CD4-positive, alpha-beta T cell treated with Interleukin-17A for 1 hour (primary cell): Measurements from ENCODE around the gene ZNF66.
"Not testable (repeated sequence)": the region's sequence is repeated elsewhere in the genome, so short reads cannot be mapped to it uniquely, and the experiment has no call there.

ENCODE experiments used
- DNase-seq: peaks from one replicate; pipeline ENCODE4 v3.0.0-alpha.2; 2020

ZNF66 gene

DNA sequence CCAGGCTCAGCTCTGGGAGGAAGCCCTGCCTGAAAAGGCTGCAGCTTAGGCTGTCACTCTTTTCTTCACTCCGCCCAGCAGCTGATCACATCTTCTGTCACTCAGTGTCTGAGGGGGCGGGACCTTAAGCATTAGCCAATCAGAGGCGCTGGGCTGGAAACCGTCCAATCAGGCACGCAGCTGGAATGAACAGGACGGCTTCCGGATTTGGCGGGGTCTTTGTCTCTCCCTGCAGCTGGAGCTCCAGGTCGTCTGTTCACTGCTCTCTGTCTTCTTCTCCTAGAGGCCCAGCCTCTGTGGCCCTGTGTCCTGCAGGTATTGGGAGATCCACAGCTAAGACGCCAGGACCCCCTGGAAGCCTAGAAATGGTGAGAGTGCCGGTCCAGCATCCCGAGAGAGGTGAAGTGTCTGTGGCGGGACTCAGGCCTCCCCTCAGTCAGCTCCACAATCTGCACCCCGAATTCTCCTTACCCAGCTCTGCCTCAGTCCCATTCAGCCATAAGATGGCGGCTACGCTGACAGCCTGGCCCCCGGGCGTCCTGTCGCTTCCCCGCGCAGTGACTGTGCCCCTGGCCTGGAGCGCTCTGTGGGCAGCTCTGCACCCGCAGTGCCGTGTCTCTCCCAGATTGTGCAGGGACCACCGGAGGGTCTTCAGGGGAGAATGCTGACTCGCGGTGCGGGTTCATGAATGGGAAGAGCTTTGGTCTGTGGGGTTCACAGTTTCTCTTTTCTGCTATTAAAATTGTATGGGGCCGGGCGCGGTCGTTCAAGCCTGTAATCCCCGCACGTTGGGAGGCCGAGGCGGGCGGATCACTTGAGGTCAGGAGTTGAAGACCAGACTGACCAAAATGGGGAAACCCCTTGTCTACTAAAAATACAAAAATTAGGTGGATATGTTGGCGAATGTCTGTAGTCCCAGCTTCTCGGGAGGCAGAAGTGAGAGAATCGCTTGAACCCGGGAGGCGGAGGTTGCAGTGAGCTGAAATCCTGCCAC lies at the start of gene ZNF66:
ZNF66 (plus strand) TSS at position 222 of the 994 bp plus-strand sequence; CDS start at position 366, 144 bp downstream.
- peak; percentile 98 for DNase-seq

DNA sequence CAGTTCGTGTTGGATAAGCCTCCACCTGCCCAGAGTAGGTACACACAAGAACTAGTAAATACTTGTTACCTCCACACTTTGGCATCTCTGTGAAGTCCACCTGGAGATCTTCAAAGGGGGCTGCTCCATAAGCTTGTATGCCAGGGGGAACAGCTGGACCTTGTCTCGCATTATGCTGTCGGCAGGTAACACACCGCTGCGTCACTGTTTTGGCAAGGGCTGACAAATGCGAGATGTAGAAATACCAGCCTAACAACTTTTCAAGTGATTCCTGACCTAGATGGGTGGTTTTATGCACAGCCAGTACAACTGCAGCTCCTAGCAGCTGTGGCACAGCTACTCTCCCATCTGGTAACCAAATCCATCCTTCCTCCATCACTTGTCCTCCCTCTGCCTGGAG lies 25.9 kb upstream of the ZNF66 start:
- DNase-seq, result not testable (repeated sequence)

DNA sequence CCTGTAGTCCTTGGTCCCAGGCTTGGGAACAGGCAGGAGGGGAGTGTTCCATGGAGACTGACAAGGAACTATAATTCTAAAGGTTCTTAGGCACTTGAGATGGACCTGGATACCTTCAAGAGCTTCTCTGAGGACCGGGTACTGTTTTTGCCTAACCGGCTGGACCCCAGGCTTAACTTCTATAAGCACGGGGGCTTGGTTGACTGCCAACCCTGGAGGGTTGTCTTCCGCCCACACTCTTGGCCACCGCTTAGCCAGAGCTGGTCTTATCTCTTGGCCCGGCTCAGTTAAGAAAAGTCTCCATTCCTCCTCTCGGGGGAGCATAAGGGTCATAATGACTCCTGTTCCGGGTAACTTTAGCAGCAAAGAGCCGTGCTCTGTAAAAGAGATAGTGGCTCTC lies 23.8 kb upstream of the ZNF66 start:
- not testable (repeated sequence) for DNase-seq

DNA sequence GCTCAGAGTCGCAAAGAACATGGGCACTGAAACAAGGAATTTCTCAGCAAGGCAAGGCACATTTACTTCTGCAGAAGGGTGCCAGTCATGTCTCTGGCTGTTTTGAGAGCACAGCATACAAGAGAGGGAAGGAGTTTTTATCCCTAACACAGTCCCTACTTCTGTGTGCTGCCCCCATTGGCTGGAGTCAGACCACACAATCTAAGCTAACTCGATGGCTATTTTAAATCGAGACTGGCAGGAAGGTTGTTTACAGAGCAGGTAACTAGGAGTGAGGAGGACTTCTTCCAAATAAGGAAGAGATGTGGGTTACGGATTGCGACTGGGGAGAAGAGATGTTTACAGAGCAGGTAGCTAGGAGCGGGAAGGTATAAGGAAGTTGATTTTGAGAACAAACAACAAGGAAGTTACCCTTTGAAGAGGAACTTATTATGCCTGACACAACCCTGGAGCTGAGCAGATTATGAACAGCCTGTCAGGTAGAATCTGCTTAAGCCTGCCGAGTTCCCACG lies 6.8 kb upstream of the ZNF66 start:
- DNase-seq, result not testable (repeated sequence)

DNA sequence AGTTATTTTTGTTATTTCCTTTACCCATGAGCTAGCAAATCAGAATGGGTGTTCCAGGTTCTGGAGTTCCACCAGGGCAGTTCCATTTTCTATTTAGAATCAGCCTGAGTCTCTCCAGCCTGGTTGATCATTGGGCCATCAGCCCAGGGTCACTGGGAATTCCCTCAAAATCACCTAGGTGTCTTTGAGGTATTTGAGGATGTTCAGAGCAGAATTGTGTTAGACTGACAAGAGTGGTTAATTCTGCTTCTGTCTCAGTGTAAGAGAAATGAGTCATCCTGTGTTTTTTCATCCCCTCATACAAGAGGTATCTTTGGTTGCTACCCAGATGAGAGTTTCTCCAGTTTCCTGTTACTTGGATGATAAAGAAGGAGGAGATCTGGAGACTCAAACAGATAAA lies 11.7 kb downstream of the ZNF66 start:
- DNase-seq, result no peak

DNA sequence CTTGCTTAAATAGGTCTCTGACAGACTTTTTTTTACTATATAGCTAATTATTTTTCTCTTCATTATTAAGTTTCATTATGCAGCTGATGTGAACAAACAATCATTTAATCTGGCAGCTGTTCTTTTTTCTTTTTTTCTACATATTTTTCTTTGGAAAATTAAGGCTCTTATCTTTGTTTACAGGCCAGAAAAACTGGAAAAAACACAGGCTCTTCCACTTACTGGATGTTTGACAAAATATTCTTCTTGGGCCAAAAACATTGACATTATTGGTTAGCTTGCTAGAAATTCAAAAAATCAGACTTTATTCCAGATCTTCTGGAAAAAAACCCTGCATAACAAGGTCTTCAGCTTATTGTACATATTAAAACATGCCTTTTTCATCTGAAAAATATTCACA lies 15.7 kb downstream of the ZNF66 start:
- DNase-seq, result no peak

DNA sequence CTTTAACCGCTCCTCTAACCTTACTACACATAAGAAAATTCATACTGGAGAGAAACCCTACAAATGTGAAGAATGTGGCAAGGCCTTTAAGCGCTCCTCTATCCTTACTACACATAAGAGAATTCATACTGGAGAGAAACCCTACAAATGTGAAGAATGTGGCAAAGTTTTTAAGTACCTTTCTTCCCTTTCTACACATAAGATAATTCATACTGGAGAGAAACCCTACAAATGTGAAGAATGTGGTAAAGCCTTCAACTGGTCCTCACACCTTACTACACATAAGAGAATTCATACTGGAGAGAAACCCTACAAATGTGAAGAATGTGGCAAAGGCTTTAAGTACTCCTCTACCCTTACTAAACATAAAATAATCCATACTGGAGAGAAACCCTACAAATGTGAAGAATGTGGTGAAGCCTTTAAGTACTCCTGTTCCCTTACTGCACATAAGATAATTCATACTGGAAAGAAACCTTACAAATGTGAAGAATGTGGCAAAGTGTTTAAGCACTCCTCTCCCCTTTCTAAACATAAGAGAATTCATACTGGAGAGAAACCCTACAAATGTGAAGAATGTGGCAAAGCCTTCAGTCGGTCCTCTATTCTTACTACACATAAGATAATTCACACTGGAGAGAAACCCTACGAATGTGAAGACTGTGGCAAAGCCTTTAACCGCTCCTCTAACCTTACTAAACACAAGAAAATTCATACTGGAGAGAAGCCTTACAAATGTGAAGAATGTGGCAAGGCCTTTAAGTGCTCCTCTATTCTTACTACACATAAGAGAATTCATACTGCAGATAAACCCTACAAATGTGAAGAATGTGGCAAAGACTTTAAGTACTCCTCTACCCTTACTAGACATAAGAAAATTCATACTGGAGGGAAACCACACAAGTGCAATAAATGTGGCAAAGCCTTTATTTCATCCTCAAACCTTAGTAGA lies 30.5 kb downstream of the ZNF66 start:
- DNase-seq, result not testable (repeated sequence)

DNA sequence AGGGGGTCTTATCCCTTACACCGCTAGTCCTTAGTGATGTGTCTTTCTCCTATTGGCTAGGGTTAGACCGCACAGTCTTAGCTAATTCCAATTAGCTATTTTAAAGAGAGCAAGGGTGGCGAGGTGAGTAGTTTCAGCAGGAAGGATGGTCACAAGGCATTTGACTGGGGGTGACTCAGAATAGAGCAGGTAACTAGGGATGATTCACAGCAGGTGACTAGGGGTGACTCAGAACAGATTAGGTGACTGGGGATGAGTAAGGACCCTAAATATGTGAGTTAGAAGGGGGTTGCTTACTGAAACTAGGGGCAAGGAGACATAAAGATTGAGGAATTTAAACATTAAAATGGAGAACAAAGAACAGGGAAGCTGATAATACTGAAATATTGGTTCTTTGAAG lies 64.3 kb downstream of the ZNF66 start:
- DNase-seq, result no peak
